Stomach (tissue), 4 donors: ENCODE measurements around the gene PHKB.

Source experiments
- EP300 ChIP-seq: sonication (generic); formaldehyde crosslinking; IDR thresholded peaks from one replicate; pipeline ENCODE4 v1.6.1; 2017; ENCODE audit warnings: antibody characterized with exemption
- POLR2A ChIP-seq, 4 donors: fragments of 450-650 bp; IDR thresholded peaks; one replicate each; pipeline ENCODE4 v1.6.1; 2016; ENCODE audit warnings: antibody characterized with exemption in 4 of 4, control low read depth in 2 of 4, mild to moderate bottlenecking in 1 of 4, moderate library complexity in 1 of 4

DNA sequence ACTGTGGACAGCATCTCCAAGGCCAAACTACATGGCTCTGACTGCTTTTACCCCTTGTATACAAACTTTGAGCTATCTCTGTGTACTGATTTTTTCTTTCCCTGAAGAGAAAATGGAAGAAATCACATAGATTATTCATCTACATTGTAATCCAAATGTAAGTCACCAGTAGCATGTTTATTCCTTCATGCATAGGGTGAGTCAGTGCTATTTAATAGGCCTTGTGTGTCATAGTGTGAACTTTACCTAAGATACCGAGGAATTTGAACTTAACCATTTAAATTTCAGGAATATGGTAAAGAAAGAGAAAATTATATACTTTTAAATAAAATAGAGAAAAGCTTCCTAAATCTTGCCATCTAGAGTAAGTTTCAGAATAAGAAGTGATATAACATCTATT is 16.5 kb downstream of the PHKB start:
- no peak for TF ChIP-seq POLR2A (IDR thresholded peaks at IDR 0.05)
- TF ChIP-seq EP300, result no peak
